ENCODE data around the gene RNF115. TPM values are rescaled to one million over a fixed set of nuclear protein-coding genes. Genes with fewer than 3 reads are reported as not detected.

Gene RNF115
- total and polyA plus RNA-seq, 4 donors, result 3.2 to 10.0 (median 7.6) TPM

DNA sequence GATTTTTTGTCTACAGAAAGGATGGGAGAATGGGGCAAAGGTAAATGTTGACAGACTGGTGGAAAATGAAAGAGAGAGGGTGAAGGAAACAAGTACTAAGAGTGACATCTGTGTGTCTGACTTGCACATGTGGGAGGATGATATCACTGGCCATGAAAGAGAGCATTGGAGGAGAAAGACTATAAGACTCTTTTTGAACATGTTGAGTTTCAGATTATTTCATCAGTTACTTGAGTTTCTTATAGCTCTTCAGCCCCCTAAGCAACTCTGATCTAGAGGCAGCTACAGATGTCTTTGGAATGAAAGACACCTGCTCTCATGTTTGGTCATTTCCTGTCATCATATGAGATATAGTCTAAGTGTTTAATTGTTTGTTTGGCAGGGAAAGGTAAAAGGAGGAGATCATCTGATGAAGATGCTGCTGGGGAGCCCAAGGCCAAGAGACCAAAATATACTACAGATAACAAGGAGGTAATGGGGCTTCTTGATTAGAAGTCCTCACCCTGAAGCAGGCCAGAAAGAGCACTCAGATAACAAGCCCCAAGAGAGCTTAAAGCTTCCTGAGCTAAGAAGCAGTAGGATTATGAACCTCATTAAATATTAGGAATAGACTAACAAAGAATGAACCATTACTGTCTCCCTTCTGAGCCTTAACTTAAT is 4.6 kb upstream of the RNF115 start:
- H3K27me3 ChIP-seq (ENCODE audit: control insufficient read depth in 4 of 4, insufficient read depth in 4 of 4, low read length in 3 of 4), result no peaks in the 10 kb centered on the region
- TF ChIP-seq, protein P1, sequence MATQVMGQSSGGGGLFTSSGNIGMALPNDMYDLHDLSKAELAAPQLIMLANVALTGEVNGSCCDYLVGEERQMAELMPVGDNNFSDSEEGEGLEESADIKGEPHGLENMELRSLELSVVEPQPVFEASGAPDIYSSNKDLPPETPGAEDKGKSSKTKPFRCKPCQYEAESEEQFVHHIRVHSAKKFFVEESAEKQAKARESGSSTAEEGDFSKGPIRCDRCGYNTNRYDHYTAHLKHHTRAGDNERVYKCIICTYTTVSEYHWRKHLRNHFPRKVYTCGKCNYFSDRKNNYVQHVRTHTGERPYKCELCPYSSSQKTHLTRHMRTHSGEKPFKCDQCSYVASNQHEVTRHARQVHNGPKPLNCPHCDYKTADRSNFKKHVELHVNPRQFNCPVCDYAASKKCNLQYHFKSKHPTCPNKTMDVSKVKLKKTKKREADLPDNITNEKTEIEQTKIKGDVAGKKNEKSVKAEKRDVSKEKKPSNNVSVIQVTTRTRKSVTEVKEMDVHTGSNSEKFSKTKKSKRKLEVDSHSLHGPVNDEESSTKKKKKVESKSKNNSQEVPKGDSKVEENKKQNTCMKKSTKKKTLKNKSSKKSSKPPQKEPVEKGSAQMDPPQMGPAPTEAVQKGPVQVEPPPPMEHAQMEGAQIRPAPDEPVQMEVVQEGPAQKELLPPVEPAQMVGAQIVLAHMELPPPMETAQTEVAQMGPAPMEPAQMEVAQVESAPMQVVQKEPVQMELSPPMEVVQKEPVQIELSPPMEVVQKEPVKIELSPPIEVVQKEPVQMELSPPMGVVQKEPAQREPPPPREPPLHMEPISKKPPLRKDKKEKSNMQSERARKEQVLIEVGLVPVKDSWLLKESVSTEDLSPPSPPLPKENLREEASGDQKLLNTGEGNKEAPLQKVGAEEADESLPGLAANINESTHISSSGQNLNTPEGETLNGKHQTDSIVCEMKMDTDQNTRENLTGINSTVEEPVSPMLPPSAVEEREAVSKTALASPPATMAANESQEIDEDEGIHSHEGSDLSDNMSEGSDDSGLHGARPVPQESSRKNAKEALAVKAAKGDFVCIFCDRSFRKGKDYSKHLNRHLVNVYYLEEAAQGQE (IDR thresholded peaks at IDR 0.05), result no peak
- TF ChIP-seq GABPA (IDR thresholded peaks at IDR 0.05 in 1 of 2, conservative IDR thresholded peaks at IDR 0.05 in 1 of 2), result no peak
- no peak for TF ChIP-seq FOXA1 (IDR thresholded peaks at IDR 0.05)
- TF ChIP-seq RXRA (IDR thresholded peaks at IDR 0.05), result no peak
- TF ChIP-seq TAF1 (conservative IDR thresholded peaks at IDR 0.05), result no peak
- TF ChIP-seq, protein P2, sequence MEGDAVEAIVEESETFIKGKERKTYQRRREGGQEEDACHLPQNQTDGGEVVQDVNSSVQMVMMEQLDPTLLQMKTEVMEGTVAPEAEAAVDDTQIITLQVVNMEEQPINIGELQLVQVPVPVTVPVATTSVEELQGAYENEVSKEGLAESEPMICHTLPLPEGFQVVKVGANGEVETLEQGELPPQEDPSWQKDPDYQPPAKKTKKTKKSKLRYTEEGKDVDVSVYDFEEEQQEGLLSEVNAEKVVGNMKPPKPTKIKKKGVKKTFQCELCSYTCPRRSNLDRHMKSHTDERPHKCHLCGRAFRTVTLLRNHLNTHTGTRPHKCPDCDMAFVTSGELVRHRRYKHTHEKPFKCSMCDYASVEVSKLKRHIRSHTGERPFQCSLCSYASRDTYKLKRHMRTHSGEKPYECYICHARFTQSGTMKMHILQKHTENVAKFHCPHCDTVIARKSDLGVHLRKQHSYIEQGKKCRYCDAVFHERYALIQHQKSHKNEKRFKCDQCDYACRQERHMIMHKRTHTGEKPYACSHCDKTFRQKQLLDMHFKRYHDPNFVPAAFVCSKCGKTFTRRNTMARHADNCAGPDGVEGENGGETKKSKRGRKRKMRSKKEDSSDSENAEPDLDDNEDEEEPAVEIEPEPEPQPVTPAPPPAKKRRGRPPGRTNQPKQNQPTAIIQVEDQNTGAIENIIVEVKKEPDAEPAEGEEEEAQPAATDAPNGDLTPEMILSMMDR (IDR thresholded peaks at IDR 0.05; ENCODE audit: low read depth, low read length, missing input control), result no peak
- H3K4me3 ChIP-seq (ENCODE audit: low read depth in 1 of 3, low read length in 3 of 3), result no peak overlapping the region
- H3K36me3 ChIP-seq (ENCODE audit: control insufficient read depth in 4 of 4, insufficient read depth in 3 of 4, low read depth in 1 of 4, low read length in 3 of 4), result peaks cover 22 to 60% (median 53%) of the 10 kb centered on the region in 4 donors
- H3K4me1 ChIP-seq (ENCODE audit: control insufficient read depth in 4 of 4, insufficient read depth in 4 of 4, low read length in 3 of 4), result peaks cover 4 to 12% (median 7%) of the 10 kb centered on the region in 4 donors
- no peak for DNase-seq (ENCODE audit: low spot score)
- no peak overlapping the region for H3K9ac ChIP-seq (ENCODE audit: low read depth in 1 of 2, low read length in 2 of 2)
- no peaks in the 10 kb centered on the region for H3K9me3 ChIP-seq (ENCODE audit: control insufficient read depth in 4 of 4, low read length in 3 of 4)
- H3K27ac ChIP-seq (ENCODE audit: low read depth in 1 of 2, low read length in 2 of 2), result no peak overlapping the region

DNA sequence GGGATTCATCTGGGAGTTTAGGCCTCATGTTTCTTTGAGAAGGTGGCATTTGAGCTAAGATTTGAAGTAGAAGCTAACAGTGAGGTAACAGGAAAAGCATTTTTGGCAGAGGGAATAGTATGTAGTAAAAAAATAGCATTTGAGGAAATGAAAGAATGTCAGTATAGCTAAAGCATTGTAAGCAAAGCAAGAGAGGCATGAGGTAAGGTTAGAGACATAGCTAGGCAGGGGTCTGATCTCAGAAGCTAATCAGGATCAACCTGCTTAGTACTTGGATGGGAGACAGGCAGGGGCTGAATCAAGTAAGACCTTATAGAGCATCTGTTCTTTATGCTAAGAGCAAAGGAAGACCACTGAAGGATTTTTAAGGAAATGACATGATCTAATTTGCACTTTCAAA is 4.1 kb upstream of the RNF115 start:
- Histone ChIP-seq H3K36me3 (ENCODE audit: control insufficient read depth in 4 of 4, insufficient read depth in 3 of 4, low read depth in 1 of 4, low read length in 3 of 4) (peaks cover 18 to 55% (median 48%) of the 10 kb centered on the region in 4 donors), H3K4me3 (ENCODE audit: low read depth in 1 of 3, low read length in 3 of 3) (no peak overlapping the region), H3K27me3 (ENCODE audit: control insufficient read depth in 4 of 4, insufficient read depth in 4 of 4, low read length in 3 of 4) (no peaks in the 10 kb centered on the region), H3K9me3 (ENCODE audit: control insufficient read depth in 4 of 4, low read length in 3 of 4) (no peaks in the 10 kb centered on the region), H3K27ac (ENCODE audit: low read depth in 1 of 2, low read length in 2 of 2) (no peak overlapping the region), H3K4me1 (ENCODE audit: control insufficient read depth in 4 of 4, insufficient read depth in 4 of 4, low read length in 3 of 4) (peaks cover 4 to 12% (median 7%) of the 10 kb centered on the region in 4 donors), H3K9ac (ENCODE audit: low read depth in 1 of 2, low read length in 2 of 2) (no peak overlapping the region)
- TF ChIP-seq JUND (IDR thresholded peaks at IDR 0.05), result no peak
- TF ChIP-seq HNF4A (conservative IDR thresholded peaks at IDR 0.05), result no peak
- TF ChIP-seq, protein P3, sequence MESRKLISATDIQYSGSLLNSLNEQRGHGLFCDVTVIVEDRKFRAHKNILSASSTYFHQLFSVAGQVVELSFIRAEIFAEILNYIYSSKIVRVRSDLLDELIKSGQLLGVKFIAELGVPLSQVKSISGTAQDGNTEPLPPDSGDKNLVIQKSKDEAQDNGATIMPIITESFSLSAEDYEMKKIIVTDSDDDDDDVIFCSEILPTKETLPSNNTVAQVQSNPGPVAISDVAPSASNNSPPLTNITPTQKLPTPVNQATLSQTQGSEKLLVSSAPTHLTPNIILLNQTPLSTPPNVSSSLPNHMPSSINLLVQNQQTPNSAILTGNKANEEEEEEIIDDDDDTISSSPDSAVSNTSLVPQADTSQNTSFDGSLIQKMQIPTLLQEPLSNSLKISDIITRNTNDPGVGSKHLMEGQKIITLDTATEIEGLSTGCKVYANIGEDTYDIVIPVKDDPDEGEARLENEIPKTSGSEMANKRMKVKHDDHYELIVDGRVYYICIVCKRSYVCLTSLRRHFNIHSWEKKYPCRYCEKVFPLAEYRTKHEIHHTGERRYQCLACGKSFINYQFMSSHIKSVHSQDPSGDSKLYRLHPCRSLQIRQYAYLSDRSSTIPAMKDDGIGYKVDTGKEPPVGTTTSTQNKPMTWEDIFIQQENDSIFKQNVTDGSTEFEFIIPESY (IDR thresholded peaks at IDR 0.05), result no peak
- TF ChIP-seq RXRA (IDR thresholded peaks at IDR 0.05), result no peak
- no peak for DNase-seq (ENCODE audit: low spot score)
